H1 (cell line): ENCODE measurements around the gene HS3ST5. TPM values are rescaled to one million over a fixed set of nuclear protein-coding genes. Genes with fewer than 3 reads are reported as not detected.

ENCODE experiments used
- CTCF ChIA-PET: fragments of 300-600 bp; sonication (Branson Sonifier 250); formaldehyde crosslinking; loops from one replicate; lab custom pipeline; 2021; ENCODE audit not compliant: partially characterized antibody; lab: Charles Lee
- POLR2A ChIA-PET: fragments of 300-600 bp; sonication (Branson Sonifier 250); formaldehyde crosslinking; loops from one replicate; lab custom pipeline; 2021; ENCODE audit warnings: inconsistent platforms; ENCODE audit not compliant: partially characterized antibody; lab: Charles Lee
- DNase-seq, 2 experiments: peaks; one replicate each; pipeline versions ENCODE4 v3.0.0 to v3.0.0-alpha.2; 2010 to 2022; ENCODE audit warnings: low spot score in 2 of 2, low read depth in 1 of 2, mixed read lengths in 1 of 2
- FAIRE-seq: peaks from 2 replicates; lab custom pipeline; 2011; peaks lifted over from hg19 to GRCh38; lab: Jason Lieb, UNC
- H2AFZ ChIP-seq: 2 replicates; pipeline ENCODE4 v1.8.1; 2012; ENCODE audit warnings: low read length, inconsistent platforms
- H2AK5ac ChIP-seq: 2 replicates; pipeline ENCODE4 v1.6.1; 2013; ENCODE audit warnings: low read depth, low read length
- H2BK120ac ChIP-seq: replicated peaks from 2 replicates; pipeline ENCODE3; 2013; ENCODE audit warnings: low read depth, low read length, inconsistent platforms
- H2BK12ac ChIP-seq: 2 replicates; pipeline ENCODE4 v1.6.1; 2013; ENCODE audit warnings: low read depth, low read length
- H2BK15ac ChIP-seq: 2 replicates; pipeline ENCODE4 v1.6.1; 2013; ENCODE audit warnings: low read length
- H2BK20ac ChIP-seq: 2 replicates; pipeline ENCODE4 v1.6.1; 2013; ENCODE audit warnings: low read length
- H2BK5ac ChIP-seq: 2 replicates; pipeline ENCODE4 v1.6.1; 2013; ENCODE audit warnings: low read depth, low read length
- H3K14ac ChIP-seq: 2 replicates; pipeline ENCODE4 v1.6.1; 2013; ENCODE audit warnings: inconsistent platforms; ENCODE audit not compliant: insufficient read length
- H3K18ac ChIP-seq: 2 replicates; pipeline ENCODE4 v1.6.1; 2013; ENCODE audit warnings: low read length; ENCODE audit errors: extremely low read depth
- H3K23ac ChIP-seq: 2 replicates; pipeline ENCODE4 v1.6.1; 2013; ENCODE audit warnings: inconsistent platforms; ENCODE audit not compliant: insufficient read length
- H3K23me2 ChIP-seq: 2 replicates; pipeline ENCODE4 v1.6.1; 2013; ENCODE audit warnings: low read depth, low read length
- H3K27ac ChIP-seq: 2 replicates; pipeline ENCODE4 v1.6.1; 2011; ENCODE audit warnings: low read depth, low read length, inconsistent platforms
- H3K27me3 ChIP-seq, 4 experiments: replicated peaks in 1 of 4; 1 replicate in 1 of 4; 2 replicates in 3 of 4; pipeline versions ENCODE4 v1.6.1 to v1.8.1; 2011 to 2013; ENCODE audit warnings: low read length in 3 of 4, mild to moderate bottlenecking in 3 of 4, inconsistent platforms in 2 of 4, mixed read lengths in 2 of 4, moderate library complexity in 1 of 4; ENCODE audit not compliant: control insufficient read depth in 3 of 4, insufficient read depth in 3 of 4; ENCODE audit errors: extremely low read depth in 1 of 4
- H3K36me3 ChIP-seq, 4 experiments: 2 replicates each; pipeline versions ENCODE4 v1.6.1 to v1.8.1; 2011 to 2013; ENCODE audit warnings: mild to moderate bottlenecking in 4 of 4, low read length in 3 of 4, moderate library complexity in 2 of 4, control low read depth in 1 of 4, inconsistent platforms in 1 of 4; ENCODE audit not compliant: insufficient read depth in 4 of 4, control insufficient read depth in 2 of 4
- H3K4ac ChIP-seq: replicated peaks from 2 replicates; pipeline ENCODE3; 2013; ENCODE audit warnings: low read length, low read depth, mixed read lengths, inconsistent platforms; ENCODE audit not compliant: insufficient read length
- H3K4me1 ChIP-seq, 4 experiments: replicated peaks in 1 of 4; 1 replicate in 1 of 4; 2 replicates in 3 of 4; pipeline versions ENCODE4 v1.6.1 to v1.8.1; 2011 to 2013; ENCODE audit warnings: low read length in 3 of 4, inconsistent platforms in 2 of 4, mixed read lengths in 1 of 4; ENCODE audit not compliant: insufficient read depth in 4 of 4, control insufficient read depth in 3 of 4
- H3K4me2 ChIP-seq, 2 experiments: 2 replicates each; pipeline versions ENCODE4 v1.6.1 to v1.8.1; 2011 to 2013; ENCODE audit warnings: low read depth in 2 of 2, low read length in 2 of 2, control low read depth in 1 of 2, inconsistent platforms in 1 of 2, mild to moderate bottlenecking in 1 of 2; ENCODE audit not compliant: insufficient read depth in 1 of 2
- H3K4me3 ChIP-seq, 4 experiments: fragments of 200-600, 300-600 bp in 1 of 4; sonication (generic), shearing (Covaris generic), sonication (Bioruptor Twin) in 1 of 4; 2 replicates each; pipeline versions ENCODE4 v1.5.1 to v1.8.1; 2011 to 2016; ENCODE audit warnings: low read length in 4 of 4, low read depth in 3 of 4, control low read depth in 2 of 4, inconsistent platforms in 2 of 4, mild to moderate bottlenecking in 2 of 4, mixed read lengths in 1 of 4, moderate library complexity in 1 of 4; ENCODE audit not compliant: insufficient read depth in 2 of 4; ENCODE audit errors: extremely low read depth in 1 of 4
- H3K56ac ChIP-seq: replicated peaks from 2 replicates; pipeline ENCODE3; 2013; ENCODE audit warnings: low read depth, mild to moderate bottlenecking, mixed read lengths, low read length, inconsistent platforms; ENCODE audit not compliant: insufficient read length
- H3K79me1 ChIP-seq: 2 replicates; pipeline ENCODE4 v1.6.1; 2013; ENCODE audit warnings: low read depth, low read length, control low read depth
- H3K79me2 ChIP-seq, 2 experiments: 2 replicates each; pipeline versions ENCODE4 v1.6.1 to v1.8.1; 2012 to 2013; ENCODE audit warnings: low read length in 2 of 2, mild to moderate bottlenecking in 2 of 2, inconsistent platforms in 1 of 2; ENCODE audit not compliant: insufficient read depth in 2 of 2, control insufficient read depth in 1 of 2
- H3K9ac ChIP-seq, 4 experiments: replicated peaks in 1 of 4; 1 replicate in 1 of 4; 2 replicates in 3 of 4; pipeline versions ENCODE4 v1.6.1 to v1.8.1; 2011 to 2013; ENCODE audit warnings: low read depth in 3 of 4, low read length in 3 of 4, control low read depth in 2 of 4, mild to moderate bottlenecking in 2 of 4, moderate library complexity in 2 of 4, inconsistent platforms in 1 of 4; ENCODE audit errors: extremely low read depth in 1 of 4
- H3K9me3 ChIP-seq, 2 experiments: 2 replicates each; pipeline versions ENCODE4 v1.6.1 to v1.8.1; 2012 to 2013; ENCODE audit warnings: mild to moderate bottlenecking in 2 of 2, moderate library complexity in 2 of 2, control low read depth in 1 of 2, inconsistent platforms in 1 of 2, low read depth in 1 of 2, low read length in 1 of 2, mixed read lengths in 1 of 2; ENCODE audit not compliant: insufficient read depth in 2 of 2
- H4K20me1 ChIP-seq, 2 experiments: replicated peaks in 1 of 2; 2 replicates each; pipeline versions ENCODE3 to v1.8.1; 2011 to 2013; ENCODE audit warnings: inconsistent platforms in 2 of 2, low read length in 2 of 2, mild to moderate bottlenecking in 1 of 2; ENCODE audit not compliant: insufficient read depth in 2 of 2, control insufficient read depth in 1 of 2
- H4K5ac ChIP-seq: 2 replicates; pipeline ENCODE4 v1.6.1; 2013; ENCODE audit warnings: low read length, low read depth, mixed read lengths, inconsistent platforms; ENCODE audit not compliant: insufficient read length
- H4K8ac ChIP-seq: 2 replicates; pipeline ENCODE4 v1.8.0; 2013; ENCODE audit warnings: mild to moderate bottlenecking, moderate library complexity, low read length, inconsistent platforms; ENCODE audit not compliant: insufficient read depth; ENCODE audit errors: extremely low read depth
- H4K91ac ChIP-seq: replicated peaks from 2 replicates; pipeline ENCODE3; 2013; ENCODE audit warnings: low read length, mixed read lengths, inconsistent platforms; ENCODE audit not compliant: insufficient read length
- CBX8 ChIP-seq: fragments of 300-800, 300-1000 bp; sonication (generic); IDR thresholded peaks from 2 replicates; pipeline ENCODE4 v1.7.1; 2016; ENCODE audit warnings: low read depth, low read length, borderline replicate concordance
- EP300 ChIP-seq, 2 experiments: IDR thresholded peaks; 1 replicate in 1 of 2; 2 replicates in 1 of 2; pipeline ENCODE4 v1.6.1; 2011 to 2012; ENCODE audit warnings: low read depth in 2 of 2, low read length in 2 of 2, mild to moderate bottlenecking in 2 of 2, borderline replicate concordance in 1 of 2, inconsistent platforms in 1 of 2, moderate library complexity in 1 of 2
- KDM5A ChIP-seq: fragments of 200-600 bp; IDR thresholded peaks from 2 replicates; pipeline ENCODE4 v1.7.1; 2012; ENCODE audit warnings: mild to moderate bottlenecking, low read length, inconsistent platforms, mixed read lengths
- RAD21 ChIP-seq, 2 experiments: IDR thresholded peaks in 1 of 2; conservative IDR thresholded peaks in 1 of 2; 2 replicates each; pipeline ENCODE4 v1.6.1; 2011; ENCODE audit warnings: low read depth in 2 of 2, low read length in 2 of 2, improper control_type of control experiment in 1 of 2, inconsistent platforms in 1 of 2, mild to moderate bottlenecking in 1 of 2, moderate library complexity in 1 of 2
- RFX5 ChIP-seq: IDR thresholded peaks from 2 replicates; pipeline ENCODE4 v1.6.1; 2011; ENCODE audit warnings: low read depth, low read length, improper control_type of control experiment, borderline replicate concordance
- SAP30 ChIP-seq: fragments of 300-600 bp; sonication (generic); IDR thresholded peaks from 2 replicates; pipeline ENCODE4 v1.7.1; 2012; ENCODE audit warnings: low read length, moderate library complexity, mild to moderate bottlenecking, inconsistent platforms; ENCODE audit not compliant: insufficient read depth, insufficient replicate concordance
- SUZ12 ChIP-seq: fragments of 200-600 bp; sonication (generic); IDR thresholded peaks from 2 replicates; pipeline ENCODE4 v1.6.1; 2012; ENCODE audit warnings: mild to moderate bottlenecking, inconsistent platforms, low read length, moderate library complexity, mixed read lengths
- ZNF274 ChIP-seq: IDR thresholded peaks from 2 replicates; pipeline ENCODE4 v1.7.0; 2012; ENCODE audit warnings: low read length, borderline replicate concordance; ENCODE audit errors: extremely low read depth
- WGBS, 2 experiments: shearing (Covaris generic) in 1 of 2; methylation state at CpG; one replicate each; pipeline versions ENCODE4 v1.1.6 to v1.1.7; 2013 to 2015; ENCODE audit warnings: low lambda C conversion rate in 2 of 2, mixed read lengths in 2 of 2, inconsistent platforms in 1 of 2, low coverage in 1 of 2, missing lambda C conversion rate in 1 of 2; ENCODE audit not compliant: insufficient replicate concordance in 2 of 2, insufficient coverage in 1 of 2, insufficient read length in 1 of 2; ENCODE audit errors: extremely low coverage in 1 of 2, missing lambda C conversion rate in 1 of 2; 5-methylcytosine and 5-hydroxymethylcytosine counted together
- polyA plus RNA-seq, 7 experiments: library from polyadenylated mRNA; depleted of rRNA in 3 of 7; stranded (reverse) in 5 of 7; unstranded in 2 of 7; fragments of >200 nt in 5 of 7; fragments of 200-250 nt in 2 of 7; gene quantifications; 1 replicate in 5 of 7; 2 replicates in 1 of 7; 4 replicates in 1 of 7; pipeline versions ENCODE4 v1.2.1 to v1.2.3, GENCODE V29; 2011 to 2013; ENCODE audit warnings: missing spikeins in 2 of 7, mixed read lengths in 2 of 7
- total RNA-seq: library from RNA; stranded (reverse); fragmentation: NEBNext Ultra II Directional; extraction: Animal tissue kit (Norgen Biotek cat#: 25700); gene quantifications from 2 replicates; pipeline ENCODE4 v1.2.1, GENCODE V29; 2021

Gene HS3ST5
- total and polyA plus RNA-seq, 2 of the 8 experiments (the other 6 are each of a cell fraction or from before 2014, with no cell fraction given) = 1.2 to 9.9 TPM

DNA sequence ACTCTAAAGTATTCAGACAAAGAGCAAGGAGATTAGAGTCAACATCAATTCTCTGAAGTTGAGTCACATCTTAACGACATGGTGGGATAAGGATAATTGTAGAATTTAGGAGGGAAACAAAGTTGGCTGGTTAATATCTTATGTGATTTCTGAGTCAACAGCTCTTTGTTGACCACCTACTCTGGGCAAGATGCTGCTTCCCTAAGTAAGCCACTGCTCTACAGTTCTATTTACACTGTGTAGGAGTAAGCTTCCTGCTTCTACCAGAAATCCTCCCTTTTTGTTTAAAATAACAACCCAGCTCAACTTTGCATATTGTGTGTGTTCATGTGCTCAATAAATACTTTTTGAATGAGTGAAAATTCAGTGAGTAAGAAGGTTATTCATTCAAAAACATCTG lies 3.1 kb downstream of the HS3ST5 start:
- ChIA-PET POLR2A (interaction anchor here (0.7 to 6.0 kb wide), 6 partner anchors 10 to 220 kb away, joined by 3 to 50 read pairs (median 3); no protein-coding TSS in a partner anchor), CTCF (interaction anchor here (0.7 to 2.7 kb wide), 7 partner anchors 16 to 345 kb away, joined by 3 to 13 read pairs (median 6); no protein-coding TSS in a partner anchor)
- Histone ChIP-seq H3K9me3 (no peaks in the 10 kb centered on the region), H3K4ac (no peak overlapping the region), H3K4me3 (peak overlapping the region; percentile 20 to 98 (median 80); a peak in 7 of 8 replicates), H4K8ac (no peak overlapping the region), H3K4me2 (peak overlapping the region; percentile 70 to 91), H3K79me2 (peaks cover 18 to 78% of the 10 kb centered on the region in 2 experiments; a peak in 3 of 4 replicates), H3K56ac (no peak overlapping the region), H2BK20ac (no peak overlapping the region), H2BK5ac (no peak overlapping the region), H3K23ac (no peak overlapping the region), H2BK120ac (peak overlapping the region; percentile 38), H2BK15ac (no peak overlapping the region), H3K9ac (peak overlapping the region in 2 of 4 experiments; percentile 26 to 76; a peak in 2 of 7 replicates), H3K79me1 (no peaks in the 10 kb centered on the region), H3K4me1 (peaks cover 0 to 8% (median 3%) of the 10 kb centered on the region in 4 experiments; a peak in 2 of 7 replicates), H3K36me3 (no peaks in the 10 kb centered on the region), H3K27ac (no peak overlapping the region), H3K27me3 (no peaks in the 10 kb centered on the region), H4K5ac (no peak overlapping the region), H3K18ac (no peak overlapping the region), H2AFZ (no peak overlapping the region), H2AK5ac (no peak overlapping the region), H4K91ac (no peak overlapping the region), H2BK12ac (no peak overlapping the region), H4K20me1 (no peaks in the 10 kb centered on the region), H3K14ac (no peak overlapping the region), H3K23me2 (peaks cover 18% of the 10 kb centered on the region)
- FAIRE-seq = no peak
- 22% methylated on average over 1 of the region's 1 CpG; no CpG with 5 or more reads in 1 of the 2 experiments for whole genome bisulfite sequencing, 2 experiments
- no peak for DNase-seq
- TF ChIP-seq CBX8 = no peak
- no peak for TF ChIP-seq RAD21 (IDR thresholded peaks at IDR 0.05 in 1 of 2, conservative IDR thresholded peaks at IDR 0.05 in 1 of 2; ENCODE audit: low read depth in 2 of 2, low read length in 2 of 2)
- TF ChIP-seq KDM5A = no peak
- no peak for TF ChIP-seq RFX5
- no peak for TF ChIP-seq SAP30
- TF ChIP-seq ZNF274 = no peak
- no peak for TF ChIP-seq EP300 (IDR thresholded peaks at IDR 0.05; ENCODE audit: borderline replicate concordance in 1 of 2, low read depth in 2 of 2, low read length in 2 of 2)
- no peak for TF ChIP-seq SUZ12
